HepG2 (cell line): ENCODE measurements around the gene NUSAP1. TPM values are rescaled to one million over a fixed set of nuclear protein-coding genes. Genes with fewer than 3 reads are reported as not detected.

ENCODE experiments used
- AGO2 ChIP-seq: fragments of 200-400 bp; formaldehyde crosslinking; optimal IDR thresholded peaks from 2 replicates; pipeline ENCODE3; 2017; ENCODE audit warnings: mild to moderate bottlenecking, low read depth, low read length, moderate library complexity
- ATF1 ChIP-seq: IDR thresholded peaks from 2 replicates; pipeline ENCODE4 v1.6.1; 2016; ENCODE audit warnings: mild to moderate bottlenecking, control low read depth
- E2F2 ChIP-seq: sonication (generic); formaldehyde crosslinking; IDR thresholded peaks from 2 replicates; pipeline ENCODE4 v1.4.0; 2020; ENCODE audit warnings: missing genetic modification reagents, borderline replicate concordance
- GTF2F1 ChIP-seq: fragments of 150-350 bp; IDR thresholded peaks from 2 replicates; pipeline ENCODE4 v1.6.1; 2014; ENCODE audit warnings: low read length
- KDM3A ChIP-seq: IDR thresholded peaks from 2 replicates; pipeline ENCODE4 v1.6.1; 2018; ENCODE audit warnings: low read depth, missing compliant biosample characterization
- KDM5A ChIP-seq: fragments of 200-600 bp; sonication (generic); IDR thresholded peaks from 2 replicates; pipeline ENCODE4 v1.7.0; 2018; ENCODE audit warnings: antibody characterized with exemption, mild to moderate bottlenecking, low read length, borderline replicate concordance
- RXRA ChIP-seq: sonication (generic); formaldehyde crosslinking; IDR thresholded peaks from 2 replicates; pipeline ENCODE4 v1.5.1; 2020; ENCODE audit warnings: missing genetic modification reagents
- SP4 ChIP-seq: sonication (generic); formaldehyde crosslinking; IDR thresholded peaks from 2 replicates; pipeline ENCODE4 v1.8.1; 2023; ENCODE audit warnings: mild to moderate bottlenecking, missing genetic modification reagents
- ZBTB34 ChIP-seq: sonication (generic); formaldehyde crosslinking; IDR thresholded peaks from 2 replicates; pipeline ENCODE4 v1.8.0; 2022; ENCODE audit warnings: mild to moderate bottlenecking, missing genetic modification reagents
- ZKSCAN8 ChIP-seq: IDR thresholded peaks from 2 replicates; pipeline ENCODE4 v1.6.1; 2016; ENCODE audit warnings: borderline replicate concordance, missing genetic modification reagents, missing compliant biosample characterization
- ZNF160 ChIP-seq: sonication (generic); formaldehyde crosslinking; IDR thresholded peaks from 2 replicates; pipeline ENCODE4 v1.8.0; 2022; ENCODE audit warnings: mild to moderate bottlenecking, inconsistent platforms, missing genetic modification reagents
- ZNF318 ChIP-seq: sonication (generic); formaldehyde crosslinking; IDR thresholded peaks from 2 replicates; pipeline ENCODE4 v1.4.0; 2020; ENCODE audit warnings: mild to moderate bottlenecking, missing genetic modification reagents
- ZNF33A ChIP-seq: sonication (generic); formaldehyde crosslinking; IDR thresholded peaks from 2 replicates; pipeline ENCODE4 v1.5.1; 2020; ENCODE audit warnings: missing genetic modification reagents, mild to moderate bottlenecking, moderate library complexity, borderline replicate concordance
- ZNF33B ChIP-seq: sonication (generic); formaldehyde crosslinking; IDR thresholded peaks from 2 replicates; pipeline ENCODE4 v1.5.1; 2020; ENCODE audit warnings: mild to moderate bottlenecking, missing genetic modification reagents
- ZNF496 ChIP-seq: sonication (generic); formaldehyde crosslinking; IDR thresholded peaks from 2 replicates; pipeline ENCODE4 v1.8.1; 2023; ENCODE audit warnings: mild to moderate bottlenecking, moderate library complexity, missing genetic modification reagents; ENCODE audit not compliant: insufficient replicate concordance
- ZNF776 ChIP-seq: sonication (generic); formaldehyde crosslinking; IDR thresholded peaks from 2 replicates; pipeline ENCODE4 v1.4.0; 2020; ENCODE audit warnings: mild to moderate bottlenecking, missing genetic modification reagents
- polyA plus RNA-seq, 8 experiments: library from polyadenylated mRNA; depleted of rRNA in 3 of 8; stranded (reverse) in 7 of 8; unstranded in 1 of 8; fragments of >200 nt; fragmentation: Illumina TruSeq in 4 of 8; extraction: Trizol in 4 of 8; gene quantifications; 2 replicates each; pipeline versions ENCODE4 v1.2.1 to v1.2.3, GENCODE V29; 2011 to 2016; ENCODE audit warnings: low read depth in 4 of 8, missing spikeins in 1 of 8, mixed read lengths in 1 of 8; ENCODE audit not compliant: insufficient read depth in 1 of 8
- total RNA-seq, 5 experiments: library from RNA; depleted of rRNA; stranded (reverse); fragments of >200 nt; fragmentation: Illumina TruSeq; extraction: Trizol; gene quantifications; 2 replicates each; pipeline ENCODE4 v1.2.3, GENCODE V29; 2016; ENCODE audit warnings: low read depth in 1 of 5

NUSAP1 gene
- total and polyA plus RNA-seq, 2 of the 13 experiments (the other 11 are each of a cell fraction or from before 2014, with no cell fraction given), result 59.5 to 106 TPM

- peak; percentile 50 for TF ChIP-seq AGO2
- no peak; the same call in 1 of the 2 replicates for TF ChIP-seq ZNF160 (CRISPR knock-in tag)
- peak; percentile 88 for TF ChIP-seq SP4
- TF ChIP-seq E2F2, result peak; percentile 18; the same call in 1 of the 2 replicates
- TF ChIP-seq ZNF318, result no peak
- TF ChIP-seq ZBTB34 (CRISPR knock-in tag), result no peak; the same call in 1 of the 2 replicates
- TF ChIP-seq ZNF33B (CRISPR knock-in tag), result peak; percentile 77; the same call in 1 of the 2 replicates
- peak; percentile 27 for TF ChIP-seq RXRA (CRISPR knock-in tag)
- TF ChIP-seq ZNF776 (CRISPR knock-in tag), result no peak; the same call in 1 of the 2 replicates
- TF ChIP-seq KDM5A, result peak; percentile 75
- TF ChIP-seq ZNF33A (CRISPR knock-in tag), result no peak
- no peak for TF ChIP-seq GTF2F1
- TF ChIP-seq ATF1, result 0 out of 2 replicates have a peak, but pooled peaks have one; percentile 46
- 0 out of 2 replicates have a peak, but pooled peaks have one; percentile 36 for TF ChIP-seq KDM3A (CRISPR knock-in tag)
- TF ChIP-seq ZNF496, result no peak
- peak; percentile 22; the same call in 1 of the 2 replicates for TF ChIP-seq ZKSCAN8 (CRISPR knock-in tag)
Observed at GRCh38 chr15:41332194-41333025, at the start of gene NUSAP1, which contains the start of gene OIP5 (continued).
